Kidney glomerular epithelial cell (primary cell): ENCODE data around the gene GRK2.
"Not testable (repeated sequence)": the region's sequence is repeated elsewhere in the genome, so short reads cannot be mapped to it uniquely, and the experiment has no call there.

Experiments used
- DNase-seq: peaks from one replicate; lab custom pipeline; 2025; lab: John Stamatoyannopoulos, UW

The GRK2 gene

GRCh38 chr11:67312187-67313021 is 46.1 kb downstream of the GRK2 start:
- DNase-seq = no peak

GRCh38 chr11:67313125-67313890 is 47.0 kb downstream of the GRK2 start:
- no peak for DNase-seq

GRCh38 chr11:67314218-67314617 is 47.9 kb downstream of the GRK2 start:
- DNase-seq = no peak

- no peak for DNase-seq
Observed at GRCh38 chr11:67315325-67315909, 49.1 kb downstream of the GRK2 start.

- DNase-seq = no peak
Observed at GRCh38 chr11:67316882-67317204, 50.6 kb downstream of the GRK2 start.

GRCh38 chr11:67317205-67317887 is 51.1 kb downstream of the GRK2 start:
- peak; percentile 92 for DNase-seq

GRCh38 chr11:67317888-67318555 is 51.7 kb downstream of the GRK2 start:
- no peak for DNase-seq

GRCh38 chr11:67318876-67319275 is 52.6 kb downstream of the GRK2 start:
- not testable (repeated sequence) for DNase-seq

- no peak for DNase-seq
Observed at GRCh38 chr11:67320011-67320410, 53.7 kb downstream of the GRK2 start.

- DNase-seq = no peak
Observed at GRCh38 chr11:67320691-67321090, 54.4 kb downstream of the GRK2 start.

GRCh38 chr11:67321313-67321871 is 55.1 kb downstream of the GRK2 start:
- no peak for DNase-seq

GRCh38 chr11:67322049-67322448 is 55.8 kb downstream of the GRK2 start:
- no peak for DNase-seq

- DNase-seq = no peak
Observed at GRCh38 chr11:67323526-67323925, 57.3 kb downstream of the GRK2 start.

- no peak for DNase-seq
Observed at GRCh38 chr11:67332081-67332691, 65.9 kb downstream of the GRK2 start.
